T-cell (primary cell): ENCODE measurements around the gene PFN1. TPM values are rescaled to one million over a fixed set of nuclear protein-coding genes. Genes with fewer than 3 reads are reported as not detected.

Source experiments
- ATAC-seq, 4 experiments: fragments of 200-7000 bp in 3 of 4; fragments of 150-1000 bp in 1 of 4; cut with Tn5 transposase; replicated peaks in 1 of 4; 1 replicate in 3 of 4; 2 replicates in 1 of 4; pipeline ENCODE4 v1.10.0; 2021; ENCODE audit warnings: moderate library complexity in 3 of 4, mild to moderate bottlenecking in 2 of 4, moderate number of reproducible peaks in 1 of 4
- CTCF ChIA-PET, 2 donors: fragments of 300-600 bp; sonication (Branson Sonifier 250); formaldehyde crosslinking; loops; one replicate each; lab custom pipeline; 2022; ENCODE audit warnings: antibody characterized with exemption in 2 of 2; lab: Charles Lee
- POLR2A ChIA-PET, 2 donors: fragments of 300-600 bp; sonication (Branson Sonifier 250); formaldehyde crosslinking; loops; one replicate each; lab custom pipeline; 2022; ENCODE audit warnings: antibody characterized with exemption in 2 of 2; lab: Charles Lee
- DNase-seq, 35 experiments: peaks; one replicate each; pipeline versions ENCODE4 v3.0.0 to v3.0.0-alpha.2; 2013 to 2023
- H3K27ac ChIP-seq: one replicate; pipeline ENCODE4 v1.5.1; 2013; ENCODE audit warnings: low read length
- H3K27me3 ChIP-seq, 2 experiments: replicated peaks in 1 of 2; 1 replicate in 1 of 2; 2 replicates in 1 of 2; pipeline versions ENCODE4 v1.6.1 to v1.7.0; 2013; ENCODE audit warnings: low read length in 1 of 2, mixed read lengths in 1 of 2; ENCODE audit not compliant: control insufficient read depth in 2 of 2, insufficient read depth in 2 of 2; ENCODE audit errors: extremely low read depth in 1 of 2
- H3K36me3 ChIP-seq, 2 donors: 1 replicate in 1 of 2; 2 replicates in 1 of 2; pipeline versions ENCODE4 v1.6.1 to v1.7.0; 2013; ENCODE audit warnings: low read length in 1 of 2; ENCODE audit not compliant: control insufficient read depth in 2 of 2, insufficient read depth in 1 of 2; ENCODE audit errors: extremely low read depth in 1 of 2
- H3K4me1 ChIP-seq, 2 experiments: 1 replicate in 1 of 2; 2 replicates in 1 of 2; pipeline versions ENCODE4 v1.6.1 to v1.7.0; 2013; ENCODE audit warnings: low read length in 2 of 2, mixed read lengths in 1 of 2; ENCODE audit not compliant: insufficient read depth in 2 of 2, control insufficient read depth in 1 of 2; ENCODE audit errors: extremely low read depth in 1 of 2
- H3K4me3 ChIP-seq, 2 donors: 1 replicate in 1 of 2; 2 replicates in 1 of 2; pipeline versions ENCODE4 v1.5.1 to v1.7.0; 2013; ENCODE audit warnings: mild to moderate bottlenecking in 2 of 2, low read length in 1 of 2, moderate library complexity in 1 of 2; ENCODE audit not compliant: control insufficient read depth in 1 of 2; ENCODE audit errors: extremely low read depth in 1 of 2
- H3K9me3 ChIP-seq: 2 replicates; pipeline ENCODE4 v1.7.0; 2013
- H3K27ac Mint-ChIP-seq, 2 donors: one replicate each; pipeline ENCODE4 v1.8.0; 2020 to 2021; ENCODE audit warnings: mild to moderate bottlenecking in 2 of 2, mixed read lengths in 2 of 2
- H3K27me3 Mint-ChIP-seq, 2 donors: one replicate each; pipeline ENCODE4 v1.8.0; 2021 to 2022; ENCODE audit warnings: mixed read lengths in 2 of 2
- H3K36me3 Mint-ChIP-seq: one replicate; pipeline ENCODE4 v1.8.0; 2021; ENCODE audit warnings: mixed read lengths
- H3K4me1 Mint-ChIP-seq, 3 donors: one replicate each; pipeline ENCODE4 v1.8.0; 2020 to 2022; ENCODE audit warnings: mixed read lengths in 3 of 3, mild to moderate bottlenecking in 1 of 3
- H3K4me3 Mint-ChIP-seq, 3 donors: one replicate each; pipeline ENCODE4 v1.8.0; 2020 to 2022; ENCODE audit warnings: mild to moderate bottlenecking in 3 of 3, mixed read lengths in 3 of 3, moderate library complexity in 3 of 3
- H3K9me3 Mint-ChIP-seq, 3 donors: one replicate each; pipeline ENCODE4 v1.8.0; 2020 to 2022; ENCODE audit warnings: mixed read lengths in 3 of 3
- WGBS: methylation state at CpG from one replicate; pipeline ENCODE4 v1.1.5; 2013; ENCODE audit warnings: missing lambda C conversion rate; ENCODE audit not compliant: insufficient coverage; 5-methylcytosine and 5-hydroxymethylcytosine counted together
- total RNA-seq, 35 experiments: library from RNA in 6 of 35; stranded (reverse) in 6 of 35; fragments of 120-200 nt in 1 of 35; gene quantifications; one replicate each; pipeline versions ENCODE4 v1.2.1 to v1.2.4 and lab custom pipeline; 2013 to 2026

The PFN1 gene
- total RNA-seq, 5 donors from 2014 or later (not counting 1 experiment from before 2014, with no cell fraction given): 654 to 853 (median 744) TPM

DNA sequence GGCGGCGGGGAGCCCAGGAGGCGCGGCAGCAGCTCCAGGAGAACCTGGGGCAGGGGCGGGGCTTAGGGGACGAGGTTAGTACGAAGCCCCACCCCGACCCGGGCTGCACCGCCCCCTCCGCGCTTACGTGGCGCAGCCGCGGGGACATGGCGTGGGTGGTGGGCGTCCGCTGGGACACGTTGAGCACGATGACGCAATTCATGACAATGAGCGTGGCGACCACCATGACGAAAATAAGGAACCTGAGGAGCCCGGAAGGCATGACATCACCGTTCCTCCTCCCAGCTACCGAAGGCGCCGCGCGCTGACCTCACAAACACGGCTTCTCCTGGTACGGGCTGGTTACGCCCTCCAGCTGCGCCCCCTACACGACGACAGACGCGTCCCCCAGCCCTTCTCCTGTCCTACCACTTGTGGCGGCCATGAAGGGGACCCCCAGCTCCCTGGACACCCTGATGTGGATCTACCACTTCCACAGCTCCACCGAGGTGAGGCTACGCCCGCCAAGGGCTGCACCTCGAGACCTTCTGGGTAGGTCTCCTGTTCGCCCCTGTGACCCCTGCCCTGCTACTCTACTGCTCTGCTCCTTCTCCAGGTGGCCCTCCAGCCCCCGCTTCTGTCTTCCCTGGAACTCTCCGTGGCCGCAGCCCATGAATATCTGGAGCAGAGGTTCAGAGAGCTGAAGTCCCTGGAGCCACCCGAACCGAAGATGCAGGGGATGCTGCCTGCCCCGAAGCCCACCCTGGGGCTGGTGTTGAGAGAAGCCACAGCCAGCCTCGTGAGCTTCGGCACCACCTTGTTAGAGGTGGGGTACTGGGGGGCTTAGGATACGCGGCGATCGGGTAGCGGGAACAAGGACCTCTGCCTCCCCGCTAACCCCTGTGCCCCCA, 48.7 kb downstream of the PFN1 start, which contains the start of gene C17orf107:
C17orf107 (plus strand) TSS at position 196 of the 890 bp plus-strand sequence; CDS start at position 423, 227 bp downstream.
- Mint-ChIP-seq H3K4me3 (peak within 1 kb of the TSS; percentile 83 to 90 (median 88)), H3K36me3 (peaks cover 20% of the 10 kb centered on the region), H3K27ac (peak within 1 kb of the TSS; percentile 69 to 75), H3K27me3 (no peaks in the 10 kb centered on the region), H3K4me1 (peaks cover 38 to 47% (median 38%) of the 10 kb centered on the region in 3 donors), H3K9me3 (no peaks in the 10 kb centered on the region)
- ATAC-seq: peak; percentile 77 to 82 (median 80)
- Histone ChIP-seq H3K4me1 (peaks cover 12 to 60% of the 10 kb centered on the region in 2 experiments), H3K27me3 (peaks cover 0 to 28% of the 10 kb centered on the region in 2 experiments), H3K4me3 (peak within 1 kb of the TSS; percentile 62 to 83), H3K9me3 (no peaks in the 10 kb centered on the region), H3K27ac (peak within 1 kb of the TSS; percentile 70), H3K36me3 (peaks cover 6 to 27% of the 10 kb centered on the region in 2 donors)
- ChIA-PET CTCF (interaction anchor here in 1 of 2 donors (0.7 to 1.7 kb wide), 5 partner anchors 8 to 190 kb away, joined by 3 to 7 read pairs (median 4); partner anchors contain the start of genes ARRB2, RNF167, SLC25A11 and SPAG7), POLR2A (interaction anchor here in 1 of 2 donors (0.5 to 1.3 kb wide), 5 partner anchors 49 to 988 kb away, joined by 3 to 5 read pairs (median 4); partner anchors contain the start of genes PFN1, PLD2, SPAG7 and SPNS2)
- peak; percentile 73 to 98 (median 94) for DNase-seq
- 10% methylated on average over 55 of the region's 60 CpGs for WGBS

DNA sequence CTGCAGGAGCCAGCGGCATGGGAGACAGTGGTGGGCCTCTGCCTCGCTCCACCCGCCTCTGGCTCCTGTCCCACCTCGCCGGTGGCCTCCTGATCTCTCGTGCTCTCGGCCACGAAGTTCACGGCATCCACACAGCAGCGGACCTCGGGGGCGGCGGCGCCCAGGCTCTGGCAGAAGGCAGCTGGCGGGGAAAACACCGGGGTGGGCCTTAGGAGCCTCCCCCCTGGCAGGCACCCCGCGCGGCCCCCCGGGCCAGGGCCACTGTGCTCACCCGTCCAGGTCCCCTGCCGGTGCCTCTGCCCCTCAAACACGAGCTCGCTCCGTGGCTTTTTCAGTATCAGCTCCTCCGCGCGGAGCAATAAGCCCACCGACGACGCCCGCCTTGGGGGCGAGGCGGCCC, 49.4 kb downstream of the PFN1 start:
- no peak overlapping the region for H3K27ac Mint-ChIP-seq
- peaks cover 0 to 28% of the 10 kb centered on the region in 2 experiments for H3K27me3 ChIP-seq
- H3K9me3 Mint-ChIP-seq: no peaks in the 10 kb centered on the region
- ChIA-PET POLR2A (interaction anchor here (0.5 to 1.3 kb wide), 5 partner anchors 50 to 988 kb away, joined by 3 to 5 read pairs (median 4); partner anchors contain the start of genes PFN1 (in 1 of the 2), PLD2 (in 1 of the 2) and SPAG7 (in 1 of the 2)), CTCF (interaction anchor here in 1 of 2 donors (0.7 to 1.7 kb wide), 5 partner anchors 7 to 189 kb away, joined by 3 to 7 read pairs (median 4); partner anchors contain the start of genes ARRB2, RNF167, SLC25A11 and SPAG7)
- H3K4me3 ChIP-seq: peak overlapping the region in 1 of 2 donors; percentile 62
- peak; percentile 1 to 11 (median 6) for ATAC-seq
- peaks cover 12 to 57% of the 10 kb centered on the region in 2 experiments for H3K4me1 ChIP-seq
- H3K27me3 Mint-ChIP-seq: no peaks in the 10 kb centered on the region
- peaks cover 38 to 47% (median 38%) of the 10 kb centered on the region in 3 donors for H3K4me1 Mint-ChIP-seq
- peak in 5 of 35 experiments; percentile 17 to 33 (median 23) for DNase-seq
- peak overlapping the region; percentile 83 to 90 (median 88) for H3K4me3 Mint-ChIP-seq
- no peak overlapping the region for H3K27ac ChIP-seq
- peaks cover 20% of the 10 kb centered on the region for H3K36me3 Mint-ChIP-seq
- H3K36me3 ChIP-seq: peaks cover 6 to 34% of the 10 kb centered on the region in 2 donors
- 29% methylated on average over 33 of the region's 34 CpGs for WGBS
- no peaks in the 10 kb centered on the region for H3K9me3 ChIP-seq

- Histone ChIP-seq H3K36me3 (peaks cover 8 to 40% of the 10 kb centered on the region in 2 donors), H3K27ac (no peak overlapping the region), H3K4me3 (no peak overlapping the region), H3K9me3 (no peaks in the 10 kb centered on the region), H3K27me3 (peaks cover 0 to 28% of the 10 kb centered on the region in 2 experiments), H3K4me1 (peaks cover 10 to 51% of the 10 kb centered on the region in 2 experiments)
- POLR2A ChIA-PET: interaction anchor here in 1 of 2 donors (1.3 kb wide), 1 partner anchor 69 kb away, joined by 5 read pairs; the partner anchor contains the start of gene SPAG7
- Mint-ChIP-seq H3K27me3 (no peaks in the 10 kb centered on the region), H3K27ac (peak overlapping the region; percentile 16 to 46), H3K4me3 (peak overlapping the region; percentile 51 to 90 (median 77)), H3K9me3 (no peaks in the 10 kb centered on the region), H3K36me3 (peaks cover 20% of the 10 kb centered on the region), H3K4me1 (peaks cover 33 to 44% (median 34%) of the 10 kb centered on the region in 3 donors)
- ATAC-seq (no peak), DNase-seq (no peak)
- 95% methylated on average over 4 of the region's 8 CpGs for WGBS
- CTCF ChIA-PET: interaction anchor here in 1 of 2 donors (0.6 kb wide), 1 partner anchor 11 kb away, joined by 3 read pairs; no protein-coding TSS in a partner anchor
Measured at GRCh38 chr17:4898351-4898750, 50.0 kb downstream of the PFN1 start.

GRCh38 chr17:4897785-4898184, 50.5 kb downstream of the PFN1 start:
- Mint-ChIP-seq H3K4me3 (peak overlapping the region; percentile 51 to 90 (median 77)), H3K9me3 (no peaks in the 10 kb centered on the region), H3K36me3 (peaks cover 20% of the 10 kb centered on the region), H3K4me1 (peaks cover 27 to 38% (median 28%) of the 10 kb centered on the region in 3 donors), H3K27ac (peak overlapping the region in 1 of 2 donors; percentile 46), H3K27me3 (no peaks in the 10 kb centered on the region)
- ChIA-PET POLR2A (no interaction called here), CTCF (interaction anchor here in 1 of 2 donors (0.6 kb wide), 1 partner anchor 11 kb away, joined by 3 read pairs; no protein-coding TSS in a partner anchor)
- peaks cover 9 to 44% of the 10 kb centered on the region in 2 donors for H3K36me3 ChIP-seq
- ATAC-seq: no peak
- WGBS: 60% methylated on average over 1 of the region's 5 CpGs
- H3K27me3 ChIP-seq: peaks cover 0 to 28% of the 10 kb centered on the region in 2 experiments
- peaks cover 9 to 46% of the 10 kb centered on the region in 2 experiments for H3K4me1 ChIP-seq
- H3K4me3 ChIP-seq: no peak overlapping the region
- no peak overlapping the region for H3K27ac ChIP-seq
- DNase-seq: no peak
- H3K9me3 ChIP-seq: no peaks in the 10 kb centered on the region

DNA sequence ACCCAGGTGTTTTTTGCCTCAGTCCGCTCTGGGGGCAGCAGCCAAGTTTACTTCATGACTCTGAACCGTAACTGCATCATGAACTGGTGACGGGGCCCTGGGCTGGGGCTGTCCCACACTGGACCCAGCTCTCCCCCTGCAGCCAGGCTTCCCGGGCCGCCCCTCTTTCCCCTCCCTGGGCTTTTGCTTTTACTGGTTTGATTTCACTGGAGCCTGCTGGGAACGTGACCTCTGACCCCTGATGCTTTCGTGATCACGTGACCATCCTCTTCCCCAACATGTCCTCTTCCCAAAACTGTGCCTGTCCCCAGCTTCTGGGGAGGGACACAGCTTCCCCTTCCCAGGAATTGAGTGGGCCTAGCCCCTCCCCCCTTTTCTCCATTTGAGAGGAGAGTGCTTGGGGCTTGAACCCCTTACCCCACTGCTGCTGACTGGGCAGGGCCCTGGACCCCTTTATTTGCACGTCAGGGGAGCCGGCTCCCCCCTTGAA, 51.1 kb downstream of the PFN1 start:
- no peak overlapping the region for H3K4me3 ChIP-seq
- peaks cover 13 to 50% of the 10 kb centered on the region in 2 donors for H3K36me3 ChIP-seq
- peaks cover 0 to 28% of the 10 kb centered on the region in 2 experiments for H3K27me3 ChIP-seq
- H3K9me3 ChIP-seq: no peaks in the 10 kb centered on the region
- no peak for ATAC-seq
- no peak overlapping the region for H3K27ac ChIP-seq
- H3K4me1 Mint-ChIP-seq: peaks cover 22 to 32% (median 23%) of the 10 kb centered on the region in 3 donors
- 89% methylated on average over 5 of the region's 10 CpGs for WGBS
- H3K4me3 Mint-ChIP-seq: no peak overlapping the region
- no peak overlapping the region for H3K27ac Mint-ChIP-seq
- H3K4me1 ChIP-seq: peaks cover 9 to 40% of the 10 kb centered on the region in 2 experiments
- ChIA-PET CTCF (no interaction called here), POLR2A (no interaction called here)
- no peak for DNase-seq
- H3K9me3 Mint-ChIP-seq: no peaks in the 10 kb centered on the region
- peaks cover 20% of the 10 kb centered on the region for H3K36me3 Mint-ChIP-seq
- no peaks in the 10 kb centered on the region for H3K27me3 Mint-ChIP-seq
